ENCODE results near the gene BTN2A1.
"Not testable (repeated sequence)": the region's sequence is repeated elsewhere in the genome, so short reads cannot be mapped to it uniquely, and the experiment has no call there.

BTN2A1 gene

GRCh38 chr6:26500102-26500501, 42.3 kb downstream of the BTN2A1 start, which contains the start of gene BTN1A1:
Gene BTN1A1 (plus strand): TSS chr6:26500303. CDS start chr6:26501287, 984 bp downstream.
- DNase-seq, result no peak

- DNase-seq, result no peak
Measured at GRCh38 chr6:26501482-26501986, 43.8 kb downstream of the BTN2A1 start.

GRCh38 chr6:26502165-26502564, 44.4 kb downstream of the BTN2A1 start:
- no peak for DNase-seq

- DNase-seq, result no peak
Measured at GRCh38 chr6:26502626-26503025, 44.9 kb downstream of the BTN2A1 start.

- no peak for DNase-seq
Measured at GRCh38 chr6:26507658-26508057, 49.9 kb downstream of the BTN2A1 start.

GRCh38 chr6:26511033-26511432, 53.3 kb downstream of the BTN2A1 start:
- DNase-seq, result not testable (repeated sequence)

- DNase-seq, result no peak
Measured at GRCh38 chr6:26514984-26515383, 57.2 kb downstream of the BTN2A1 start.

GRCh38 chr6:26516481-26517427, 59.0 kb downstream of the BTN2A1 start:
- DNase-seq, result no peak
